ENCODE measurements around the gene CERS3. TPM values are rescaled to one million over a fixed set of nuclear protein-coding genes. Genes with fewer than 3 reads are reported as not detected.

Gene CERS3
- total RNA-seq, 4 donors from 2014 or later: 4.7 TPM; not detected in 3

- TF ChIP-seq CTCF (IDR thresholded peaks at IDR 0.05; ENCODE audit: low read depth): no peak
Observed at GRCh38 chr15:100355342-100355741, 173.4 kb downstream of the CERS3 start.

GRCh38 chr15:100353449-100353848, 175.3 kb downstream of the CERS3 start:
- TF ChIP-seq CTCF (IDR thresholded peaks at IDR 0.05; ENCODE audit: low read depth): no peak

- TF ChIP-seq CTCF (IDR thresholded peaks at IDR 0.05; ENCODE audit: low read depth): no peak
Observed at GRCh38 chr15:100350434-100351226, 178.1 kb downstream of the CERS3 start.

Small RNAs within 50 kb of the gene (small RNA-seq; reads per million reads assigned to genes)
- gene RNU6-181P: not detected
- not detected for gene RNU6-322P

Other genes with a start within 250 kb of the CERS3 start
- 1 to 10 TPM in 2 of 4 donors, under 1 TPM in 2; 0.49 to 5.3 (median 2.5) TPM for gene ADAMTS17, start 187.0 kb downstream of the CERS3 start, total RNA-seq
- gene LINS1, start 73.2 kb upstream of the CERS3 start, total RNA-seq: 10 to 100 TPM; 18.5 to 31.0 (median 22.2) TPM
- 10 to 100 TPM in 3 of 4 donors, 1 to 10 TPM in 1; 9.7 to 14.5 (median 11.7) TPM for gene ASB7, start 73.6 kb upstream of the CERS3 start, total RNA-seq

Measured in subcutaneous adipose tissue (tissue), 4 donors.